CD4-positive, alpha-beta memory T cell (primary cell): Measurements from ENCODE around the gene DNAJC22. TPM values are rescaled to one million over a fixed set of nuclear protein-coding genes. Genes with fewer than 3 reads are reported as not detected.

ENCODE experiments used
- CTCF ChIA-PET: fragments of 350-600 bp; sonication (Branson Sonifier 250); formaldehyde crosslinking; loops from one replicate; lab custom pipeline; 2021; ENCODE audit warnings: inconsistent platforms; ENCODE audit not compliant: partially characterized antibody; lab: Charles Lee
- POLR2A ChIA-PET: fragments of 350-600 bp; sonication (Branson Sonifier 250); formaldehyde crosslinking; loops from one replicate; lab custom pipeline; 2021; ENCODE audit not compliant: partially characterized antibody; lab: Charles Lee
- DNase-seq, 5 donors: peaks; one replicate each; pipeline versions ENCODE4 v3.0.0 to v3.0.0-alpha.2; 2020 to 2022; ENCODE audit warnings: mixed read lengths in 1 of 5
- H3K27ac ChIP-seq: one replicate; pipeline ENCODE4 v1.7.0; 2013; ENCODE audit warnings: low read depth, low read length
- H3K27me3 ChIP-seq: 2 replicates; pipeline ENCODE4 v1.7.0; 2013; ENCODE audit warnings: mild to moderate bottlenecking, low read length, moderate library complexity; ENCODE audit not compliant: insufficient read depth
- H3K36me3 ChIP-seq: 2 replicates; pipeline ENCODE4 v1.7.0; 2013; ENCODE audit warnings: mild to moderate bottlenecking, low read length, moderate library complexity; ENCODE audit not compliant: insufficient read depth
- H3K4me1 ChIP-seq: 2 replicates; pipeline ENCODE4 v1.7.0; 2013; ENCODE audit warnings: mild to moderate bottlenecking, low read length, moderate library complexity; ENCODE audit not compliant: insufficient read depth
- H3K4me3 ChIP-seq, 2 donors: one replicate each; pipeline ENCODE4 v1.7.0; 2013; ENCODE audit warnings: low read length in 2 of 2, mild to moderate bottlenecking in 1 of 2
- H3K9me3 ChIP-seq, 2 donors: one replicate each; pipeline ENCODE4 v1.7.0; 2013; ENCODE audit warnings: low read length in 2 of 2, control low read depth in 1 of 2; ENCODE audit not compliant: control insufficient read depth in 1 of 2
- H3K27ac Mint-ChIP-seq, 7 donors: one replicate each; pipeline ENCODE4 v1.8.0; 2020 to 2021; ENCODE audit warnings: mixed read lengths in 7 of 7, mild to moderate bottlenecking in 6 of 7, inconsistent platforms in 3 of 7, moderate library complexity in 3 of 7
- H3K27me3 Mint-ChIP-seq, 2 donors: one replicate each; pipeline ENCODE4 v1.8.0; 2020 to 2021; ENCODE audit warnings: mixed read lengths in 2 of 2
- H3K36me3 Mint-ChIP-seq, 2 donors: one replicate each; pipeline ENCODE4 v1.8.0; 2020 to 2021; ENCODE audit warnings: mixed read lengths in 2 of 2, inconsistent platforms in 1 of 2, mild to moderate bottlenecking in 1 of 2
- H3K4me1 Mint-ChIP-seq, 4 donors: one replicate each; pipeline ENCODE4 v1.8.0; 2020 to 2021; ENCODE audit warnings: mixed read lengths in 4 of 4, mild to moderate bottlenecking in 1 of 4
- H3K4me3 Mint-ChIP-seq, 8 donors: one replicate each; pipeline ENCODE4 v1.8.0; 2020 to 2021; ENCODE audit warnings: mixed read lengths in 8 of 8, mild to moderate bottlenecking in 7 of 8, moderate library complexity in 6 of 8, inconsistent platforms in 3 of 8
- H3K9me3 Mint-ChIP-seq, 8 donors: one replicate each; pipeline ENCODE4 v1.8.0; 2020 to 2021; ENCODE audit warnings: mixed read lengths in 8 of 8, mild to moderate bottlenecking in 5 of 8, inconsistent platforms in 3 of 8, moderate library complexity in 1 of 8
- intact Hi-C: fragments of 100-400 bp; cut with micrococcal nuclease; formaldehyde crosslinking; loops from one replicate; pipeline ENCODE4 v1.15.1; 2023
- polyA plus RNA-seq, 2 donors: library from polyadenylated mRNA; unstranded; fragments of 300-500 nt; fragmentation: Illumina TruSeq; gene quantifications; one replicate each; pipeline ENCODE4 v1.2.3, GENCODE V29; 2021
- total RNA-seq, 2 experiments: library from RNA; stranded (reverse); gene quantifications; one replicate each; pipeline ENCODE4 v1.2.3, GENCODE V29; 2021

The DNAJC22 gene
- total and polyA plus RNA-seq, 4 experiments from 2014 or later, result not detected

- H3K27ac ChIP-seq, result no peak overlapping the region
- no peaks in the 10 kb centered on the region for H3K36me3 Mint-ChIP-seq
- H3K4me1 Mint-ChIP-seq, result peaks cover 0 to 5% (median 4%) of the 10 kb centered on the region in 4 donors
- POLR2A ChIA-PET, result interaction anchor here (0.7 to 2.1 kb wide), 7 partner anchors 8 to 265 kb away, joined by 3 to 14 read pairs (median 5); partner anchors contain the start of genes PRPF40B and SPATS2
- no peaks in the 10 kb centered on the region for H3K4me1 ChIP-seq
- DNase-seq, result peak; percentile 63 to 70 (median 65)
- no peak overlapping the region for H3K4me3 Mint-ChIP-seq
- no peaks in the 10 kb centered on the region for H3K9me3 ChIP-seq
- no peak overlapping the region for H3K4me3 ChIP-seq
- H3K27ac Mint-ChIP-seq, result no peak overlapping the region
- no peaks in the 10 kb centered on the region for H3K36me3 ChIP-seq
- peaks cover 20 to 23% of the 10 kb centered on the region in 2 donors for H3K27me3 Mint-ChIP-seq
- CTCF ChIA-PET, result interaction anchor here (0.5 to 17.9 kb wide), 57 partner anchors 10 to 863 kb away, joined by 3 to 538 read pairs (median 4); partner anchors contain the start of genes C1QL4, DNAJC22, PRPF40B and SPATS2
- H3K27me3 ChIP-seq, result peaks cover 6% of the 10 kb centered on the region
- H3K9me3 Mint-ChIP-seq, result no peaks in the 10 kb centered on the region
- intact Hi-C loops, result loop anchor here (1.0 kb wide), 3 partner anchors 31 to 222 kb away; no protein-coding TSS in a partner anchor
Observed at GRCh38 chr12:49358483-49359141, 11.9 kb downstream of the DNAJC22 start.

- Mint-ChIP-seq H3K9me3 (no peaks in the 10 kb centered on the region), H3K27ac (no peak overlapping the region), H3K4me1 (peaks cover 0 to 5% (median 4%) of the 10 kb centered on the region in 4 donors), H3K27me3 (peaks cover 18 to 19% of the 10 kb centered on the region in 2 donors), H3K36me3 (no peaks in the 10 kb centered on the region), H3K4me3 (peak overlapping the region in 1 of 8 donors; percentile 48)
- Histone ChIP-seq H3K36me3 (no peaks in the 10 kb centered on the region), H3K4me3 (no peak overlapping the region), H3K9me3 (no peaks in the 10 kb centered on the region), H3K27ac (no peak overlapping the region), H3K27me3 (peaks cover 6% of the 10 kb centered on the region), H3K4me1 (no peaks in the 10 kb centered on the region)
- ChIA-PET CTCF (interaction anchor here (1.0 to 17.9 kb wide), 16 partner anchors 9 to 418 kb away, joined by 3 to 538 read pairs (median 12); partner anchors contain the start of genes DNAJC22, PRPF40B and SPATS2), POLR2A (interaction anchor here (1.9 kb wide), 1 partner anchor 155 kb away, joined by 13 read pairs; no protein-coding TSS in a partner anchor)
- intact Hi-C loops, result no loop called here
- DNase-seq, result no peak
Observed at GRCh38 chr12:49359671-49360070, 13.0 kb downstream of the DNAJC22 start.

GRCh38 chr12:49362077-49362476 is 15.4 kb downstream of the DNAJC22 start:
- H3K4me1 Mint-ChIP-seq, result peaks cover 8 to 13% (median 9%) of the 10 kb centered on the region in 4 donors
- no peaks in the 10 kb centered on the region for H3K9me3 Mint-ChIP-seq
- peaks cover 7% of the 10 kb centered on the region for H3K4me1 ChIP-seq
- DNase-seq, result no peak
- H3K27me3 ChIP-seq, result peaks cover 6% of the 10 kb centered on the region
- POLR2A ChIA-PET, result no interaction called here
- intact Hi-C loops, result no loop called here
- no peak overlapping the region for H3K4me3 Mint-ChIP-seq
- H3K36me3 Mint-ChIP-seq, result peaks cover 0 to 5% of the 10 kb centered on the region in 2 donors
- CTCF ChIA-PET, result interaction anchor here (1.3 to 17.9 kb wide), 5 partner anchors 9 to 192 kb away, joined by 6 to 538 read pairs (median 9); partner anchors contain the start of gene DNAJC22
- peaks cover 13 to 14% of the 10 kb centered on the region in 2 donors for H3K27me3 Mint-ChIP-seq
- H3K36me3 ChIP-seq, result no peaks in the 10 kb centered on the region
- H3K9me3 ChIP-seq, result no peaks in the 10 kb centered on the region
- H3K4me3 ChIP-seq, result no peak overlapping the region
- H3K27ac Mint-ChIP-seq, result no peak overlapping the region
- H3K27ac ChIP-seq, result no peak overlapping the region

GRCh38 chr12:49364989-49365388 is 18.3 kb downstream of the DNAJC22 start:
- Histone ChIP-seq H3K27me3 (no peaks in the 10 kb centered on the region), H3K4me1 (peaks cover 19% of the 10 kb centered on the region), H3K36me3 (no peaks in the 10 kb centered on the region), H3K4me3 (no peak overlapping the region), H3K27ac (no peak overlapping the region), H3K9me3 (no peaks in the 10 kb centered on the region)
- no peak overlapping the region for H3K27ac Mint-ChIP-seq
- H3K9me3 Mint-ChIP-seq, result no peaks in the 10 kb centered on the region
- ChIA-PET CTCF (interaction anchor here (1.2 to 3.5 kb wide), 5 partner anchors 11 to 148 kb away, joined by 3 to 34 read pairs (median 8); no protein-coding TSS in a partner anchor), POLR2A (no interaction called here)
- H3K4me1 Mint-ChIP-seq, result peaks cover 17 to 35% (median 24%) of the 10 kb centered on the region in 4 donors
- intact Hi-C loops, result loop anchor here (5.0 kb wide), 1 partner anchor 202 kb away; the partner anchor contains the start of gene MCRS1
- DNase-seq, result no peak
- H3K27me3 Mint-ChIP-seq, result peaks cover 6% of the 10 kb centered on the region in 2 donors
- H3K4me3 Mint-ChIP-seq, result peak overlapping the region in 3 of 8 donors; percentile 6 to 45 (median 10)
- H3K36me3 Mint-ChIP-seq, result peaks cover 0 to 5% of the 10 kb centered on the region in 2 donors

GRCh38 chr12:49365542-49365941 is 18.9 kb downstream of the DNAJC22 start:
- Histone ChIP-seq H3K27me3 (no peaks in the 10 kb centered on the region), H3K4me3 (no peak overlapping the region), H3K36me3 (no peaks in the 10 kb centered on the region), H3K9me3 (no peaks in the 10 kb centered on the region), H3K4me1 (peaks cover 19% of the 10 kb centered on the region), H3K27ac (no peak overlapping the region)
- ChIA-PET POLR2A (interaction anchor here (1.1 to 2.9 kb wide), 6 partner anchors 18 to 202 kb away, joined by 3 to 15 read pairs (median 8); partner anchors contain the start of genes DNAJC22 and MCRS1), CTCF (interaction anchor here (1.2 to 6.7 kb wide), 7 partner anchors 8 to 147 kb away, joined by 3 to 70 read pairs (median 8); partner anchors contain the start of gene TROAP)
- Mint-ChIP-seq H3K27ac (peak overlapping the region in 2 of 7 donors; percentile 55 to 96), H3K4me3 (peak overlapping the region in 7 of 8 donors; percentile 9 to 97 (median 38)), H3K9me3 (no peaks in the 10 kb centered on the region), H3K4me1 (peaks cover 17 to 37% (median 24%) of the 10 kb centered on the region in 4 donors), H3K27me3 (peaks cover 6% of the 10 kb centered on the region in 2 donors), H3K36me3 (peaks cover 0 to 5% of the 10 kb centered on the region in 2 donors)
- intact Hi-C loops, result loop anchor here (5.0 kb wide), 1 partner anchor 202 kb away; the partner anchor contains the start of gene MCRS1
- DNase-seq, result no peak

- Mint-ChIP-seq H3K27me3 (peaks cover 3 to 4% of the 10 kb centered on the region in 2 donors), H3K27ac (peak overlapping the region; percentile 93 to 98 (median 96)), H3K9me3 (no peaks in the 10 kb centered on the region), H3K4me3 (peak overlapping the region; percentile 82 to 98 (median 96)), H3K36me3 (peaks cover 0 to 5% of the 10 kb centered on the region in 2 donors), H3K4me1 (peaks cover 17 to 37% (median 24%) of the 10 kb centered on the region in 4 donors)
- Histone ChIP-seq H3K27me3 (no peaks in the 10 kb centered on the region), H3K27ac (peak overlapping the region; percentile 84), H3K36me3 (no peaks in the 10 kb centered on the region), H3K4me1 (peaks cover 19% of the 10 kb centered on the region), H3K9me3 (no peaks in the 10 kb centered on the region), H3K4me3 (peak overlapping the region; percentile 55 to 88)
- ChIA-PET CTCF (interaction anchor here (1.0 to 6.7 kb wide), 12 partner anchors 9 to 259 kb away, joined by 3 to 70 read pairs (median 6); partner anchors contain the start of genes DNAJC22 and TROAP), POLR2A (interaction anchor here (0.8 to 2.9 kb wide), 24 partner anchors 8 to 375 kb away, joined by 3 to 15 read pairs (median 6); partner anchors contain the start of genes C1QL4, DNAJC22, MCRS1 and PRPF40B)
- no peak for DNase-seq
- intact Hi-C loops, result loop anchor here (1.0 to 5.0 kb wide), 3 partner anchors 172 to 257 kb away; partner anchors contain the start of genes MCRS1 and PRPF40B
Observed at GRCh38 chr12:49366096-49366651, 19.5 kb downstream of the DNAJC22 start.
